ENCODE measurements around the gene KDM4C. TPM values are rescaled to one million over a fixed set of nuclear protein-coding genes. Genes with fewer than 3 reads are reported as not detected.
"Not testable (repeated sequence)": the region's sequence is repeated elsewhere in the genome, so short reads cannot be mapped to it uniquely, and the experiment has no call there.

Gene KDM4C
- total and polyA plus RNA-seq, 2 of the 8 experiments (the other 6 are each of a cell fraction or from before 2014, with no cell fraction given), result 13.0 to 26.1 TPM

GRCh38 chr9:6748861-6749260 is 8.9 kb upstream of the KDM4C start:
- H3K56ac ChIP-seq (replicated peaks; ENCODE audit: insufficient read length, low read depth, low read length); FAIRE-seq: not testable (repeated sequence)

DNA sequence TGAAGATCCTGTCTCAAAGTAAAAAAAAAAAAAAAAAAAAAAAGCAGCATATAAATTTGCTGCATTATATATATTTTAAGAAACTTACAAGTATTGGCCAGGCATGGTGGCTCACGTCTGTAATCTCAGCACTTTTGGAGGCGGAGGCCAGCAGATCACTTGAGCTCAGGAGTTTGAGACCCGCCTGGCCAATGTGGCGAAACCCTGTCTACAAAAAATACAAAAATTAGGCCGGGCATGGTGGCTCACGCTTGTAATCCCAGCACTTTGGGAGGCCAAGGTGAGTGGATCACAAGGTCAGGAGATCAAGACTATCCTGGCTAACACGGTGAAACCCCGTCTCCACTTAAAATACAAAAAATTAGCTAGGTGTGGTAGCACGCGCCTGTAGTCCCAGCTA is 2.9 kb upstream of the KDM4C start:
- H3K14ac ChIP-seq (ENCODE audit: insufficient read length); H4K5ac ChIP-seq (ENCODE audit: insufficient read length, low read depth, low read length); H3K4me1 ChIP-seq (replicated peaks in 1 of 4; ENCODE audit: control insufficient read depth in 3 of 4, insufficient read depth in 4 of 4, low read length in 3 of 4); H3K18ac ChIP-seq (ENCODE audit: extremely low read depth, low read length); H4K8ac ChIP-seq (ENCODE audit: extremely low read depth, insufficient read depth, low read length); H4K20me1 ChIP-seq (replicated peaks in 1 of 2; ENCODE audit: control insufficient read depth in 1 of 2, insufficient read depth in 2 of 2, low read length in 2 of 2); H3K79me2 ChIP-seq (ENCODE audit: control insufficient read depth in 1 of 2, insufficient read depth in 2 of 2, low read length in 2 of 2); H3K27me3 ChIP-seq (replicated peaks in 1 of 4; ENCODE audit: control insufficient read depth in 3 of 4, extremely low read depth in 1 of 4, insufficient read depth in 3 of 4, low read length in 3 of 4); H3K4me3 ChIP-seq (ENCODE audit: extremely low read depth in 1 of 4, insufficient read depth in 2 of 4, low read depth in 3 of 4, low read length in 4 of 4); H3K4ac ChIP-seq (replicated peaks; ENCODE audit: insufficient read length, low read depth, low read length); H3K56ac ChIP-seq (replicated peaks; ENCODE audit: insufficient read length, low read depth, low read length); H4K91ac ChIP-seq (replicated peaks; ENCODE audit: insufficient read length, low read length); H3K23ac ChIP-seq (ENCODE audit: insufficient read length); H2AFZ ChIP-seq (ENCODE audit: low read length); H2BK120ac ChIP-seq (replicated peaks; ENCODE audit: low read depth, low read length); DNase-seq (ENCODE audit: low read depth in 1 of 2, low spot score in 2 of 2); H2BK5ac ChIP-seq (ENCODE audit: low read depth, low read length); H2BK20ac ChIP-seq (ENCODE audit: low read length); H3K9me3 ChIP-seq (ENCODE audit: insufficient read depth in 2 of 2, low read depth in 1 of 2, low read length in 1 of 2); H2BK15ac ChIP-seq (ENCODE audit: low read length); H2AK5ac ChIP-seq (ENCODE audit: low read depth, low read length); FAIRE-seq; H3K27ac ChIP-seq (ENCODE audit: low read depth, low read length); H3K9ac ChIP-seq (replicated peaks in 1 of 4; ENCODE audit: extremely low read depth in 1 of 4, low read depth in 3 of 4, low read length in 3 of 4); H3K36me3 ChIP-seq (ENCODE audit: control insufficient read depth in 2 of 4, insufficient read depth in 4 of 4, low read length in 3 of 4); H2BK12ac ChIP-seq (ENCODE audit: low read depth, low read length); H3K4me2 ChIP-seq (ENCODE audit: insufficient read depth in 1 of 2, low read depth in 2 of 2, low read length in 2 of 2); H3K79me1 ChIP-seq (ENCODE audit: low read depth, low read length); CTCF ChIA-PET (ENCODE audit: partially characterized antibody); POLR2A ChIA-PET (ENCODE audit: partially characterized antibody): not testable (repeated sequence)
- peaks cover 11% of the 10 kb centered on the region for H3K23me2 ChIP-seq (ENCODE audit: low read depth, low read length)
- 95% methylated on average over 10 of the region's 10 CpGs; no CpG with 5 or more reads in 1 of the 2 experiments for WGBS, 2 experiments (ENCODE audit: extremely low coverage in 1 of 2, insufficient coverage in 1 of 2, insufficient read length in 1 of 2, insufficient replicate concordance in 2 of 2, low coverage in 1 of 2, low lambda C conversion rate in 2 of 2, missing lambda C conversion rate in 1 of 2)

More at GRCh38 chr9:6748861-6749260, 8.9 kb upstream of the KDM4C start:
- WGBS, 2 experiments (ENCODE audit: extremely low coverage in 1 of 2, insufficient coverage in 1 of 2, insufficient read length in 1 of 2, insufficient replicate concordance in 2 of 2, low coverage in 1 of 2, low lambda C conversion rate in 2 of 2, missing lambda C conversion rate in 1 of 2), result 94% methylated on average over 9 of the region's 9 CpGs; no CpG with 5 or more reads in 1 of the 2 experiments
- H3K14ac ChIP-seq (ENCODE audit: insufficient read length); H2BK12ac ChIP-seq (ENCODE audit: low read depth, low read length); H3K9ac ChIP-seq (replicated peaks in 1 of 4; ENCODE audit: extremely low read depth in 1 of 4, low read depth in 3 of 4, low read length in 3 of 4); H4K8ac ChIP-seq (ENCODE audit: extremely low read depth, insufficient read depth, low read length); H3K4ac ChIP-seq (replicated peaks; ENCODE audit: insufficient read length, low read depth, low read length); H3K18ac ChIP-seq (ENCODE audit: extremely low read depth, low read length); H3K27ac ChIP-seq (ENCODE audit: low read depth, low read length); H3K79me2 ChIP-seq (ENCODE audit: control insufficient read depth in 1 of 2, insufficient read depth in 2 of 2, low read length in 2 of 2); H3K4me2 ChIP-seq (ENCODE audit: insufficient read depth in 1 of 2, low read depth in 2 of 2, low read length in 2 of 2); H3K27me3 ChIP-seq (replicated peaks in 1 of 4; ENCODE audit: control insufficient read depth in 3 of 4, extremely low read depth in 1 of 4, insufficient read depth in 3 of 4, low read length in 3 of 4); H3K9me3 ChIP-seq (ENCODE audit: insufficient read depth in 2 of 2, low read depth in 1 of 2, low read length in 1 of 2); H4K91ac ChIP-seq (replicated peaks; ENCODE audit: insufficient read length, low read length); DNase-seq (ENCODE audit: low read depth in 1 of 2, low spot score in 2 of 2); H4K20me1 ChIP-seq (replicated peaks in 1 of 2; ENCODE audit: control insufficient read depth in 1 of 2, insufficient read depth in 2 of 2, low read length in 2 of 2); H3K4me3 ChIP-seq (ENCODE audit: extremely low read depth in 1 of 4, insufficient read depth in 2 of 4, low read depth in 3 of 4, low read length in 4 of 4); H2AK5ac ChIP-seq (ENCODE audit: low read depth, low read length); H4K5ac ChIP-seq (ENCODE audit: insufficient read length, low read depth, low read length); H2BK5ac ChIP-seq (ENCODE audit: low read depth, low read length); H3K23ac ChIP-seq (ENCODE audit: insufficient read length); H2AFZ ChIP-seq (ENCODE audit: low read length); H2BK120ac ChIP-seq (replicated peaks; ENCODE audit: low read depth, low read length); H3K4me1 ChIP-seq (replicated peaks in 1 of 4; ENCODE audit: control insufficient read depth in 3 of 4, insufficient read depth in 4 of 4, low read length in 3 of 4); H3K36me3 ChIP-seq (ENCODE audit: control insufficient read depth in 2 of 4, insufficient read depth in 4 of 4, low read length in 3 of 4); H2BK15ac ChIP-seq (ENCODE audit: low read length); H3K23me2 ChIP-seq (ENCODE audit: low read depth, low read length); H3K79me1 ChIP-seq (ENCODE audit: low read depth, low read length); H2BK20ac ChIP-seq (ENCODE audit: low read length): not testable (repeated sequence)
- CTCF ChIA-PET (ENCODE audit: partially characterized antibody), result interaction anchor here (1.2 to 1.3 kb wide), 2 partner anchors 10 to 78 kb away, joined by 3 to 6 read pairs; no protein-coding TSS in a partner anchor
- POLR2A ChIA-PET (ENCODE audit: partially characterized antibody), result interaction anchor here (0.7 kb wide), 1 partner anchor 72 kb away, joined by 3 read pairs; no protein-coding TSS in a partner anchor

All from H1 (cell line).